DND-41 (cell line): ENCODE data around the gene MYOF.

ENCODE experiments used
- ATAC-seq: fragments of 200-7000 bp; cut with Tn5 transposase; 3 replicates; pipeline ENCODE4 v1.9.1; 2021; ENCODE audit warnings: low read depth; ENCODE audit not compliant: insufficient read depth
- DNase-seq: peaks from one replicate; pipeline ENCODE4 v3.0.0-alpha.2; 2020
- H2AFZ ChIP-seq: 2 replicates; pipeline ENCODE4 v1.6.0; 2012; ENCODE audit warnings: low read depth, low read length
- H3K27ac ChIP-seq: 2 replicates; pipeline ENCODE4 v1.5.1; 2012; ENCODE audit warnings: low read length, inconsistent platforms
- H3K27me3 ChIP-seq: fragments of 200-600 bp; sonication (generic); 2 replicates; pipeline ENCODE4 v1.6.0; 2012; ENCODE audit warnings: low read length, mild to moderate bottlenecking, inconsistent platforms; ENCODE audit not compliant: insufficient read depth, poor library complexity
- H3K36me3 ChIP-seq: 2 replicates; pipeline ENCODE4 v1.5.1; 2012; ENCODE audit warnings: low read length, inconsistent platforms; ENCODE audit not compliant: insufficient read depth
- H3K4me1 ChIP-seq: 2 replicates; pipeline ENCODE4 v1.5.1; 2012; ENCODE audit warnings: mild to moderate bottlenecking, low read length; ENCODE audit not compliant: insufficient read depth
- H3K4me2 ChIP-seq: 2 replicates; pipeline ENCODE4 v1.6.0; 2012; ENCODE audit warnings: mild to moderate bottlenecking, moderate library complexity, low read length, inconsistent platforms; ENCODE audit not compliant: insufficient read depth
- H3K4me3 ChIP-seq, 2 experiments: fragments of 200-600 bp in 1 of 2; shearing (Covaris generic) in 1 of 2; 2 replicates each; pipeline ENCODE4 v1.5.1; 2012 to 2016; ENCODE audit warnings: inconsistent platforms in 2 of 2, low read length in 2 of 2, mild to moderate bottlenecking in 2 of 2, low read depth in 1 of 2, moderate library complexity in 1 of 2
- H3K79me2 ChIP-seq: 2 replicates; pipeline ENCODE4 v1.6.0; 2012; ENCODE audit warnings: low read length, inconsistent platforms; ENCODE audit not compliant: insufficient read depth
- H3K9ac ChIP-seq: 2 replicates; pipeline ENCODE4 v1.6.0; 2012; ENCODE audit warnings: low read depth, mild to moderate bottlenecking, inconsistent platforms, low read length, moderate library complexity
- H3K9me3 ChIP-seq: 2 replicates; pipeline ENCODE4 v1.5.1; 2012; ENCODE audit warnings: low read length, moderate library complexity, mild to moderate bottlenecking, inconsistent platforms; ENCODE audit not compliant: insufficient read depth, severe bottlenecking
- H4K20me1 ChIP-seq: 2 replicates; pipeline ENCODE4 v1.6.0; 2012; ENCODE audit warnings: low read length; ENCODE audit not compliant: insufficient read depth
- CTCF ChIP-seq: IDR thresholded peaks from 2 replicates; pipeline ENCODE4 v1.5.1; 2012; ENCODE audit warnings: borderline replicate concordance, low read length, moderate library complexity, mild to moderate bottlenecking; ENCODE audit not compliant: poor library complexity, severe bottlenecking; ENCODE audit errors: extremely low read depth
- EZH2 ChIP-seq: IDR thresholded peaks from 3 replicates; pipeline ENCODE4 v1.6.1; 2012; ENCODE audit warnings: borderline replicate concordance, low read depth, mild to moderate bottlenecking, moderate library complexity, low read length, inconsistent platforms; ENCODE audit not compliant: severe bottlenecking

The MYOF gene

GRCh38 chr10:93272884-93273675, 209.1 kb downstream of the MYOF start:
- H3K79me2 ChIP-seq, result no peaks in the 10 kb centered on the region
- H3K4me1 ChIP-seq, result no peaks in the 10 kb centered on the region
- H3K27ac ChIP-seq, result no peak overlapping the region
- H3K36me3 ChIP-seq, result no peaks in the 10 kb centered on the region
- no peak overlapping the region for H2AFZ ChIP-seq
- no peaks in the 10 kb centered on the region for H3K27me3 ChIP-seq
- DNase-seq (no peak), ATAC-seq (no peak)
- H3K4me3 ChIP-seq, result no peak overlapping the region
- H3K9me3 ChIP-seq, result no peaks in the 10 kb centered on the region
- no peak for TF ChIP-seq EZH2
- TF ChIP-seq CTCF, result no peak
- H4K20me1 ChIP-seq, result no peaks in the 10 kb centered on the region
- no peak overlapping the region for H3K9ac ChIP-seq
- no peak overlapping the region for H3K4me2 ChIP-seq

GRCh38 chr10:93271347-93271746, 210.8 kb downstream of the MYOF start:
- Histone ChIP-seq H3K4me3 (no peak overlapping the region), H3K4me2 (no peak overlapping the region), H3K4me1 (no peaks in the 10 kb centered on the region), H3K27ac (no peak overlapping the region), H3K36me3 (no peaks in the 10 kb centered on the region), H3K27me3 (no peaks in the 10 kb centered on the region), H4K20me1 (no peaks in the 10 kb centered on the region), H3K9me3 (no peaks in the 10 kb centered on the region), H3K9ac (no peak overlapping the region), H3K79me2 (no peaks in the 10 kb centered on the region), H2AFZ (no peak overlapping the region)
- TF ChIP-seq EZH2 (no peak), CTCF (no peak)
- no peak for DNase-seq
- no peak for ATAC-seq

- H3K9ac ChIP-seq, result no peak overlapping the region
- TF ChIP-seq EZH2 (no peak), CTCF (no peak)
- no peaks in the 10 kb centered on the region for H3K79me2 ChIP-seq
- H3K27ac ChIP-seq, result no peak overlapping the region
- no peak for ATAC-seq
- H3K9me3 ChIP-seq, result no peaks in the 10 kb centered on the region
- H3K36me3 ChIP-seq, result no peaks in the 10 kb centered on the region
- H3K27me3 ChIP-seq, result no peaks in the 10 kb centered on the region
- no peak overlapping the region for H3K4me3 ChIP-seq
- H2AFZ ChIP-seq, result no peak overlapping the region
- H3K4me2 ChIP-seq, result no peak overlapping the region
- no peaks in the 10 kb centered on the region for H3K4me1 ChIP-seq
- DNase-seq, result no peak
- H4K20me1 ChIP-seq, result no peaks in the 10 kb centered on the region
Observed at GRCh38 chr10:93269281-93269680, 212.9 kb downstream of the MYOF start.

GRCh38 chr10:93268021-93268420, 214.1 kb downstream of the MYOF start:
- H3K4me1 ChIP-seq, result no peaks in the 10 kb centered on the region
- no peaks in the 10 kb centered on the region for H3K9me3 ChIP-seq
- DNase-seq (no peak), ATAC-seq (no peak)
- H3K79me2 ChIP-seq, result no peaks in the 10 kb centered on the region
- no peak overlapping the region for H2AFZ ChIP-seq
- no peaks in the 10 kb centered on the region for H3K27me3 ChIP-seq
- H3K36me3 ChIP-seq, result no peaks in the 10 kb centered on the region
- no peak overlapping the region for H3K9ac ChIP-seq
- no peaks in the 10 kb centered on the region for H4K20me1 ChIP-seq
- no peak for TF ChIP-seq EZH2
- TF ChIP-seq CTCF, result no peak
- H3K4me2 ChIP-seq, result no peak overlapping the region
- H3K4me3 ChIP-seq, result no peak overlapping the region
- no peak overlapping the region for H3K27ac ChIP-seq
